Naive thymus-derived CD4-positive, alpha-beta T cell (primary cell): Measurements from ENCODE around the gene PLIN3. TPM values are rescaled to one million over a fixed set of nuclear protein-coding genes. Genes with fewer than 3 reads are reported as not detected.
"Not testable (repeated sequence)": the region's sequence is repeated elsewhere in the genome, so short reads cannot be mapped to it uniquely, and the experiment has no call there.

Source experiments
- ATAC-seq: fragments of 150-1000 bp; cut with Tn5 transposase; 2 replicates; pipeline ENCODE4 v1.10.0; 2021; ENCODE audit warnings: mild to moderate bottlenecking, moderate library complexity
- CTCF ChIA-PET: fragments of 350-600 bp; sonication (Branson Sonifier 250); formaldehyde crosslinking; loops from one replicate; lab custom pipeline; 2021; ENCODE audit warnings: antibody characterized with exemption; lab: Charles Lee
- POLR2A ChIA-PET: fragments of 350-600 bp; sonication (Branson Sonifier 250); formaldehyde crosslinking; loops from one replicate; lab custom pipeline; 2021; ENCODE audit warnings: antibody characterized with exemption, inconsistent platforms; lab: Charles Lee
- DNase-seq, 9 donors: peaks; one replicate each; pipeline versions ENCODE4 v3.0.0 to v3.0.0-alpha.2; 2020 to 2022; ENCODE audit warnings: mixed read lengths in 1 of 9
- H3K27ac ChIP-seq: one replicate; pipeline ENCODE4 v1.7.0; 2013; ENCODE audit warnings: mild to moderate bottlenecking, low read depth, low read length, moderate library complexity
- H3K27me3 ChIP-seq, 2 donors: one replicate each; pipeline ENCODE4 v1.7.0; 2013; ENCODE audit warnings: low read length in 2 of 2, mild to moderate bottlenecking in 2 of 2, moderate library complexity in 2 of 2; ENCODE audit not compliant: control insufficient read depth in 2 of 2, insufficient read depth in 2 of 2
- H3K36me3 ChIP-seq, 3 experiments: 1 replicate in 2 of 3; 2 replicates in 1 of 3; pipeline ENCODE4 v1.7.0; 2013; ENCODE audit warnings: low read length in 3 of 3, mild to moderate bottlenecking in 3 of 3, moderate library complexity in 1 of 3; ENCODE audit not compliant: insufficient read depth in 3 of 3, control insufficient read depth in 2 of 3
- H3K4me1 ChIP-seq, 2 donors: one replicate each; pipeline ENCODE4 v1.7.0; 2013; ENCODE audit warnings: low read length in 2 of 2, mild to moderate bottlenecking in 2 of 2, moderate library complexity in 1 of 2; ENCODE audit not compliant: control insufficient read depth in 2 of 2, insufficient read depth in 2 of 2
- H3K4me3 ChIP-seq: 2 replicates; pipeline ENCODE4 v1.7.0; 2013; ENCODE audit warnings: mild to moderate bottlenecking, low read length
- H3K9me3 ChIP-seq, 3 experiments: 1 replicate in 2 of 3; 2 replicates in 1 of 3; pipeline ENCODE4 v1.7.0; 2013; ENCODE audit warnings: low read length in 3 of 3; ENCODE audit not compliant: control insufficient read depth in 2 of 3
- H3K27ac Mint-ChIP-seq, 9 donors: one replicate each; pipeline ENCODE4 v1.8.0; 2020 to 2022; ENCODE audit warnings: mixed read lengths in 9 of 9, mild to moderate bottlenecking in 8 of 9, moderate library complexity in 5 of 9, inconsistent platforms in 2 of 9
- H3K27me3 Mint-ChIP-seq, 5 donors: one replicate each; pipeline ENCODE4 v1.8.0; 2021 to 2022; ENCODE audit warnings: mixed read lengths in 5 of 5, mild to moderate bottlenecking in 1 of 5
- H3K36me3 Mint-ChIP-seq, 5 donors: one replicate each; pipeline ENCODE4 v1.8.0; 2020 to 2022; ENCODE audit warnings: mixed read lengths in 5 of 5, mild to moderate bottlenecking in 3 of 5, inconsistent platforms in 1 of 5
- H3K4me1 Mint-ChIP-seq, 7 donors: one replicate each; pipeline ENCODE4 v1.8.0; 2020 to 2022; ENCODE audit warnings: mixed read lengths in 7 of 7, mild to moderate bottlenecking in 3 of 7, inconsistent platforms in 1 of 7
- H3K4me3 Mint-ChIP-seq, 10 donors: one replicate each; pipeline ENCODE4 v1.8.0; 2020 to 2022; ENCODE audit warnings: mild to moderate bottlenecking in 10 of 10, mixed read lengths in 10 of 10, moderate library complexity in 6 of 10, inconsistent platforms in 2 of 10
- H3K9me3 Mint-ChIP-seq, 11 donors: one replicate each; pipeline ENCODE4 v1.8.0; 2020 to 2022; ENCODE audit warnings: mixed read lengths in 11 of 11, mild to moderate bottlenecking in 4 of 11, inconsistent platforms in 1 of 11, moderate library complexity in 1 of 11
- intact Hi-C, 2 donors: fragments of 100-400 bp; cut with micrococcal nuclease; formaldehyde crosslinking; loops; one replicate each; pipeline ENCODE4 v1.15.1; 2023
- polyA plus RNA-seq, 2 donors: library from polyadenylated mRNA; unstranded; fragments of 300-500 nt; fragmentation: Illumina TruSeq; gene quantifications; one replicate each; pipeline ENCODE4 v1.2.3, GENCODE V29; 2021
- total RNA-seq, 6 experiments: library from RNA in 5 of 6; stranded (reverse) in 5 of 6; gene quantifications; 1 replicate in 5 of 6; 2 replicates in 1 of 6; pipeline ENCODE4 v1.2.3 and lab custom pipeline; 2021 to 2026

Gene PLIN3
- total and polyA plus RNA-seq, 7 experiments from 2014 or later: 12.8 to 38.2 (median 32.0) TPM

DNA sequence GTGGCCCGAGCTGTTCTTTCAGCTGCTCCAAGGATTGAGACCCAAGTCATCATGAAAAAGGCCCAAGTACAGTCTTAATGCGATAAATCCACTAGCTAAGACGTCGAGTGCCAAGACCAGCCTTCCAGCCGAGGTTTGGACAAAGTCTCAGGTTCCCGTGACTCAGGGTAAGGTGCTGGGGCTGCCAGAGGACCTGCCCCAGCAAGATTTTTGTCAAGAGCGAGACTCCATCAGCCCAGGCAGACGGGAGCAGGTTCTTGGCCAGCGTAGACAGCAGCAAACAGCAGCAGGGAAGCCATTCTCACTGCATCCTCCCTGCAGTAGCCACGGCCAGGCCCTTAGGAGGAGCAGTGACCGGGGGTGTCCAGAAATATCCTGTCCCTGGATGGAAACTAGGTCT is 72.5 kb downstream of the PLIN3 start:
- ChIA-PET POLR2A (no interaction called here), CTCF (no interaction called here)
- H3K27ac Mint-ChIP-seq: peak overlapping the region in 3 of 9 donors; percentile 51 to 73 (median 69)
- peaks cover 7 to 60% (median 7%) of the 10 kb centered on the region in 3 experiments for H3K36me3 ChIP-seq
- H3K4me3 ChIP-seq: no peak overlapping the region
- H3K27me3 ChIP-seq: no peaks in the 10 kb centered on the region
- H3K36me3 Mint-ChIP-seq: peaks cover 4 to 25% (median 6%) of the 10 kb centered on the region in 5 donors
- no peaks in the 10 kb centered on the region for H3K9me3 ChIP-seq
- DNase-seq: no peak
- peak overlapping the region in 3 of 10 donors; percentile 3 to 87 (median 29) for H3K4me3 Mint-ChIP-seq
- peaks cover 0 to 7% of the 10 kb centered on the region in 2 donors for H3K4me1 ChIP-seq
- no peaks in the 10 kb centered on the region for H3K27me3 Mint-ChIP-seq
- no peak overlapping the region for H3K27ac ChIP-seq
- no peak for ATAC-seq
- intact Hi-C loops: loop anchor here (5.0 kb wide), 6 partner anchors 117 to 1667 kb away; partner anchors contain the start of genes APBA3 (in 1 of the 2), CACTIN (in 1 of the 2), CRB3 (in 1 of the 2) and MRPL54 (in 1 of the 2)
- H3K9me3 Mint-ChIP-seq: no peaks in the 10 kb centered on the region
- H3K4me1 Mint-ChIP-seq: peaks cover 12 to 51% (median 34%) of the 10 kb centered on the region in 7 donors

GRCh38 chr19:4793278-4793677 is 74.2 kb downstream of the PLIN3 start:
- H3K9me3 Mint-ChIP-seq, H3K4me3 ChIP-seq, H3K9me3 ChIP-seq, DNase-seq, H3K27me3 ChIP-seq, CTCF ChIA-PET, H3K4me1 ChIP-seq, ATAC-seq, H3K27me3 Mint-ChIP-seq: not testable (repeated sequence)
- Histone ChIP-seq H3K27ac (peak overlapping the region; percentile 11), H3K36me3 (peaks cover 7 to 53% (median 7%) of the 10 kb centered on the region in 3 experiments)
- Mint-ChIP-seq H3K4me1 (peaks cover 12 to 51% (median 34%) of the 10 kb centered on the region in 7 donors), H3K36me3 (peaks cover 4 to 21% (median 6%) of the 10 kb centered on the region in 5 donors), H3K4me3 (peak overlapping the region; percentile 33 to 90 (median 80)), H3K27ac (peak overlapping the region in 5 of 9 donors; percentile 46 to 84 (median 56))
- POLR2A ChIA-PET: interaction anchor here (0.7 to 2.9 kb wide), 2 partner anchors 9 to 69 kb away, joined by 3 to 42 read pairs; partner anchors contain the start of gene DPP9
- intact Hi-C loops: loop anchor here (5.0 kb wide), 6 partner anchors 119 to 1669 kb away; partner anchors contain the start of genes APBA3 (in 1 of the 2), CACTIN (in 1 of the 2), CRB3 (in 1 of the 2) and MRPL54 (in 1 of the 2)

DNA sequence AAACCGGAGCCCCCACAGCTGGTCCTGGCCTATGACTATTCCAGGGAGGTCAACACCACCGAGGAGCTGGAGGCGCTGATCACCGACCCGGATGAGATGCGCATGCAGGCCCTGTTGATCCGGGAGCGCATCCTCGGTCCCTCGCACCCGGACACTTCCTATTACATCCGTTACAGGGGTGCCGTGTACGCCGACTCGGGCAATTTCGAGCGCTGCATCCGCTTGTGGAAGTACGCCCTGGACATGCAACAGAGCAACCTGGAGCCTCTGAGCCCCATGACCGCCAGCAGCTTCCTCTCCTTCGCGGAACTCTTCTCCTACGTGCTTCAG is 74.6 kb downstream of the PLIN3 start:
- H3K4me3 ChIP-seq, H3K27me3 Mint-ChIP-seq, H3K4me1 ChIP-seq, H3K9me3 ChIP-seq, ATAC-seq, CTCF ChIA-PET, H3K27me3 ChIP-seq, DNase-seq, H3K9me3 Mint-ChIP-seq: not testable (repeated sequence)
- Mint-ChIP-seq H3K27ac (peak overlapping the region in 5 of 9 donors; percentile 46 to 84 (median 67)), H3K4me3 (peak overlapping the region; percentile 68 to 90 (median 80)), H3K4me1 (peaks cover 12 to 51% (median 34%) of the 10 kb centered on the region in 7 donors), H3K36me3 (peaks cover 4 to 21% (median 6%) of the 10 kb centered on the region in 5 donors)
- POLR2A ChIA-PET: interaction anchor here (0.5 to 2.9 kb wide), 3 partner anchors 10 to 68 kb away, joined by 3 to 42 read pairs (median 3); partner anchors contain the start of gene DPP9
- intact Hi-C loops: loop anchor here (5.0 kb wide), 6 partner anchors 119 to 1669 kb away; partner anchors contain the start of genes APBA3 (in 1 of the 2), CACTIN (in 1 of the 2), CRB3 (in 1 of the 2) and MRPL54 (in 1 of the 2)
- peak overlapping the region; percentile 92 for H3K27ac ChIP-seq
- H3K36me3 ChIP-seq: peaks cover 7 to 53% (median 7%) of the 10 kb centered on the region in 3 experiments

DNA sequence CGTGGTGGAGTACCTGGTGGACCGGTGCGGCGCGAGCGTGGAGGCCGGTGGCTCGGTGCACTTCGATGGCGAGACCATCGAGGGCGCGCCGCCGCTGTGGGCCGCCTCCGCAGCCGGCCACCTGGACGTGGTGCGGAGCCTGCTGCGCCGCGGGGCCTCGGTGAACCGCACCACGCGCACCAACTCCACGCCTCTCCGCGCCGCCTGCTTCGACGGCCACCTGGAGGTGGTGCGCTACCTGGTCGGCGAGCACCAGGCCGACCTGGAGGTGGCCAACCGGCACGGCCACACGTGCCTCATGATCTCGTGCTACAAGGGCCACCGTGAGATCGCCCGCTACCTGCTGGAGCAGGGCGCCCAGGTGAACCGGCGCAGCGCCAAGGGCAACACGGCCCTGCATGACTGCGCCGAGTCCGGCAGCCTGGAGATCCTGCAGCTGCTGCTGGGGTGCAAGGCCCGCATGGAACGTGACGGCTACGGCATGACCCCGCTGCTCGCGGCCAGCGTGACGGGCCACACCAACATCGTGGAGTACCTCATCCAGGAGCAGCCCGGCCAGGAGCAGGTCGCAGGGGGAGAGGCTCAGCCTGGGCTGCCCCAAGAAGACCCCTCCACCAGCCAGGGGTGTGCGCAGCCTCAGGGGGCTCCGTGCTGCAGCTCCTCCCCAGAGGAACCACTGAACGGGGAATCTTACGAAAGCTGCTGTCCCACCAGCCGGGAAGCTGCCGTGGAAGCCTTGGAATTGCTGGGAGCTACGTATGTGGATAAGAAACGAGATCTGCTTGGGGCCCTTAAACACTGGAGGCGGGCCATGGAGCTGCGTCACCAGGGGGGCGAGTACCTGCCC is 75.2 kb downstream of the PLIN3 start:
- POLR2A ChIA-PET: interaction anchor here (0.5 to 2.9 kb wide), 11 partner anchors 10 to 895 kb away, joined by 3 to 42 read pairs (median 5); partner anchors contain the start of genes DPP9, KDM4B and PLIN3
- peak overlapping the region; percentile 72 for H3K4me3 ChIP-seq

DNA sequence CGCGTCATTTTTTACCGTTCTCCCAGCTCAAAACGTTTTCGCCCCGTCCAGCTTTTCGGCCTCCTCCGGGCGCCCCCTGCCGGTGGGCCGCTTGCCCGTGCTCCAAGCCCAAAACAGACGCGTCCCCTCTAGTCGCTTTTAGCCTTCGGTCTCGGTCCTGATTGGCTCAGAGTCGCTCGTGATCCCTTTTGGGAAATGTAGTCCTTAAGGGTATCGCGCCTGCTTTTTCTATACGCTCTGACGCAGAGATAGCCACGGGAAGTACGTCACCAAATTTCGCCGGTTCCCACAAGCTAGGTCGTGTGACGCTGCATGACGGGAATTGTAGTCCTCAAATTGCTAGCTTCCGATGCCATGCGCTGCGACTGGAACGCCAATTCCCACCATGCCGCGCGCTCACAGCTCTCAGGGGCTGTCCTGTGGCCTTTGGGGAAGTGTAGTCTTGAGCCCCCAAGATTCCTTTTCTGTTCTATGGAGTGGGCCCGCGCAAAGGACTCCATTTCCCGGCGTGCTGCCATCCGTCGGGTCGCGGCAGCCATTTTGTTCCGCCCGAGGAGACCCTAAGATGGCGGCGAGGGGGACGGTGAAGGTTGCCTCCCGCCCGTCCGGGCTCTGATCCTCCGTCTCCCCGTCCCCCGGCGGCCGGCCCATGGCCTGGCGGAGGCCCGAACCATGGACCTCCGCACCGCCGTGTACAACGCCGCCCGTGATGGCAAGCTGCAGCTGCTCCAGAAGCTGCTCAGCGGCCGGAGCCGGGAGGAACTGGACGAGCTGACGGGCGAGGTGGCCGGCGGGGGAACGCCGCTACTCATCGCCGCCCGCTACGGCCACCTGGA is 76.1 kb downstream of the PLIN3 start, which contains the start of gene FEM1A:
Gene FEM1A (plus strand): TSS at position 552 of the 836 bp plus-strand sequence. CDS start 121 bp downstream, at position 673.
- Histone ChIP-seq H3K27ac (peak within 1 kb of the TSS; percentile 92), H3K36me3 (peaks cover 1 to 39% (median 7%) of the 10 kb centered on the region in 3 experiments), H3K4me1 (peaks cover 0 to 7% of the 10 kb centered on the region in 2 donors), H3K9me3 (no peaks in the 10 kb centered on the region), H3K4me3 (peak within 1 kb of the TSS; percentile 72), H3K27me3 (no peaks in the 10 kb centered on the region)
- Mint-ChIP-seq H3K27ac (peak within 1 kb of the TSS; percentile 46 to 94 (median 85)), H3K4me3 (peak within 1 kb of the TSS; percentile 75 to 90 (median 87)), H3K36me3 (peaks cover 0 to 15% (median under 1%) of the 10 kb centered on the region in 5 donors), H3K27me3 (no peaks in the 10 kb centered on the region), H3K4me1 (peaks cover 7 to 46% (median 29%) of the 10 kb centered on the region in 7 donors), H3K9me3 (no peaks in the 10 kb centered on the region)
- ChIA-PET CTCF (interaction anchor here (0.6 to 2.5 kb wide), 17 partner anchors 9 to 215 kb away, joined by 3 to 33 read pairs (median 5); partner anchors contain the start of gene DPP9), POLR2A (interaction anchor here (0.6 to 2.9 kb wide), 17 partner anchors 11 to 928 kb away, joined by 3 to 42 read pairs (median 4); partner anchors contain the start of genes DPP9, KDM4B, PLIN3 and TICAM1)
- DNase-seq (peak; percentile 93 to 100 (median 99)), ATAC-seq (peak; percentile 96)
- intact Hi-C loops: loop anchor here (1.0 to 5.0 kb wide), 19 partner anchors 13 to 1671 kb away; partner anchors contain the start of genes CATSPERD (in 2 of the 2), LONP1 (in 2 of the 2), MYDGF (in 2 of the 2) and APBA3 (in 1 of the 2)

More for the DNA sequence above, 75.2 kb downstream of the PLIN3 start:
- not testable (repeated sequence) for ATAC-seq, H3K9me3 ChIP-seq, H3K4me1 ChIP-seq, H3K9me3 Mint-ChIP-seq, H3K27me3 Mint-ChIP-seq, H3K27me3 ChIP-seq
- H3K27ac Mint-ChIP-seq: peak overlapping the region in 6 of 9 donors; percentile 46 to 91 (median 80)
- H3K27ac ChIP-seq: peak overlapping the region; percentile 92
- H3K36me3 ChIP-seq: peaks cover 7 to 47% (median 7%) of the 10 kb centered on the region in 3 experiments
- peak in 2 of 9 donors; percentile 15 to 38 for DNase-seq
- H3K36me3 Mint-ChIP-seq: peaks cover 4 to 21% (median 6%) of the 10 kb centered on the region in 5 donors
- CTCF ChIA-PET: interaction anchor here (0.6 to 2.5 kb wide), 6 partner anchors 10 to 120 kb away, joined by 5 to 33 read pairs (median 8); partner anchors contain the start of gene DPP9
- intact Hi-C loops: loop anchor here (5.0 kb wide), 6 partner anchors 120 to 1670 kb away; partner anchors contain the start of genes APBA3 (in 1 of the 2), CACTIN (in 1 of the 2), CRB3 (in 1 of the 2) and MRPL54 (in 1 of the 2)
- peak overlapping the region; percentile 69 to 90 (median 85) for H3K4me3 Mint-ChIP-seq
- H3K4me1 Mint-ChIP-seq: peaks cover 12 to 51% (median 34%) of the 10 kb centered on the region in 7 donors
